ENCODE results near the gene PDK1.
"Not testable (repeated sequence)": the region's sequence is repeated elsewhere in the genome, so short reads cannot be mapped to it uniquely, and the experiment has no call there.

Gene PDK1

GRCh38 chr2:172554352-172555271, 1.3 kb upstream of the PDK1 start:
- DNase-seq = no peak

DNA sequence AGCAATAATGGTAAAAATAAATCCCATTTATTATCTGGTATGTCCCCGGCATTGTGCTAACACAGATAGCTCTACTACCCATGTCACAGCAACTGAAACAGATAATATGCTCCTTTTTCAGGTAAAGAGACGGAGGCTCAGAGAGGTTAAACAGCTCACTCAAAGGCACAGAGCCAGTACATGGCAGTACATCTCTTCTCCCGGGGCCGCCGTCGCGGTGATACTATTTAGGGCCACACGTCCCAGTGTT, 693 bp upstream of the PDK1 start:
- DNase-seq = no peak

- DNase-seq = peak; percentile 43
Measured at GRCh38 chr2:172556284-172557033, 569 bp downstream of the PDK1 start.

- no peak for DNase-seq
Measured at GRCh38 chr2:172558372-172558771, 2.5 kb downstream of the PDK1 start.

GRCh38 chr2:172560721-172561120, 4.8 kb downstream of the PDK1 start:
- DNase-seq = no peak

DNA sequence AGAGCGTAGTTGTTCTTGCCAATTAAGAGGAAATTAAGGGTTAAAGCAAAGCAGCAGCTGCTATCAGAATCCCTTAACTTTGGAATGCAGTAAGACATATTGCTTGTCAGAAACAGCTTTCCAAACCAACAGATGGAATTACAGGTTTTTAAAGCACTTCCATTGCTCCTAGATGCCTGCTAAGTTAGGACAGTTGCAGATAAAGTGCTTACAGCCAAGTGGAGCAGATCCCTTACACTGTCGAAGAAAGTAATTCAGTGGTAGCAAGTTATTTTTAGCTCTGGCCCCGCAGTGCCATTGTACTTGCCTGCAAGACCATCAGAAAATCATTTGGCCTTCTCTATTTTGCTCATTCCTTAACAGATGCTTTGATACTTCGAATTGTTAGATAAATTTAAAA, 5.4 kb downstream of the PDK1 start:
- no peak for DNase-seq

- DNase-seq = no peak
Measured at GRCh38 chr2:172562298-172562697, 6.4 kb downstream of the PDK1 start.

GRCh38 chr2:172564376-172564775, 8.5 kb downstream of the PDK1 start:
- no peak for DNase-seq

- DNase-seq = no peak
Measured at GRCh38 chr2:172571245-172571644, 15.4 kb downstream of the PDK1 start.

- DNase-seq = no peak
Measured at GRCh38 chr2:172572981-172573380, 17.1 kb downstream of the PDK1 start.

- no peak for DNase-seq
Measured at GRCh38 chr2:172574965-172575364, 19.1 kb downstream of the PDK1 start.

GRCh38 chr2:172578054-172578453, 22.2 kb downstream of the PDK1 start:
- DNase-seq = no peak

GRCh38 chr2:172578860-172579512, 23.1 kb downstream of the PDK1 start:
- no peak for DNase-seq

DNA sequence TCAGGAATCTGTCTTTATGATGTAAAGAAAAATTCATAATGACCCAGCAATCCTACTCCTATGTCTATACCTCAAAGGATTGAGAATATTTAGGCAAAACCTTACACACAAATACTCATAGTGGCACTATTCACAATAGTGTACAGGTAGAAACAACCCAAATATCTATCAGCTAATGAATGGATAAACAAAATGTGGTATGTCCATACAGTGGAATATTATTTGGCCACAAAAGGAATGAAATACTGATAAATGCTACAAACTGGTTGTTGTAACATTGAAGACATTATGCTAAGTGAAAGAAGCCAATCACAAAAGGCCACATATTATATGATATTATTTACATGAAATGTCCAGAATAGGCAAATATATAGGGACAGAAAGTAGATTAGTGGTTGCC, 24.7 kb downstream of the PDK1 start:
- no peak for DNase-seq

GRCh38 chr2:172582656-172583055, 26.8 kb downstream of the PDK1 start:
- DNase-seq = no peak

DNA sequence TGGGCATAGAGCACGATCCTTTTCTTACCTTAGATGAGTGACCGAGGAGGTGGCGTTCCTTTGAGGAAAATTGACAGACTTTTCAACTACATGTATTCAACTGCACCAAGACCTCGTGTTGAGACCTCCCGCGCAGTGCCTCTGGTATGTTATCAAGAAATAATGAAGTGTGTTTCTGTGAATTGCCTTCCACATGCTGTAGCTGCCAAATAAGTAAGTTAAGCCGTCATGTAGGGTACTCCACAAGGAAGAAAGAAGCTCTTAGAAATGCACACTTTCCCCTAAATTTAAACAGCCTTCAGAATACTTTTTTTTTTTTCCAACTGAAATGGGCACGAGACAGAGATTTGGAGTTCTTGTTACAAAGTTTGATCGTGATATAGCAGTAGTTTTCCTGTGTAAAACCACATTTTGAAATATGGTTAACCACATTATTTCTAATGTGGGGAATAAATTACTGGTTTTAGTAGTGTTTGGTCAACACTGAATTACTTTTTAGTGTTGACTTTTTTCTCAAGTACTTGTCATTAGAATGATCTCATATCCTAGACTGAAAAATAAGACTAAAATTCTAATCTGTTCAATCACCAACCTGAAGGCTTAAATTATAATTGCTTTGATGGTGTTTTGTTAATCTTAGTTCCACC, 30.5 kb downstream of the PDK1 start:
- DNase-seq = no peak

- DNase-seq = not testable (repeated sequence)
Measured at GRCh38 chr2:172587231-172587630, 31.3 kb downstream of the PDK1 start.

DNA sequence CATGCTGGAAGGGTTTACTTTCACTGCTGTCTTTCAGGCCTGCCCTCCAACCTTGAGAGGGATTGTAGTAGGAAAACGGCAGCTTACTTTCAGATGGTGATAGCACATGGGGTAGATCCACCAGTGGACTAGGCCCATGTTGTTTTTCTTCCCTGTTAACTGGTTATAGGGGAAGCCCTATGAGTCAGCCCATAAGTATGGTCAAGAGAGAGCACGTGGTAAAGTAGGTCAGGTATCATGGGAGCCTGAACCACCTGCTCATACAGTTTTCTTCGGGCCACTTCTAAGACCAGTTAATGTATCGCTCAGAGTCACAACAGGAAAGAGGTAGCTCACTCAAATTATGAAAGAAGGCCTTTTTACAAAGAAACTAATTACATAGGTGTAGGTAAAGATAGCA, 33.0 kb downstream of the PDK1 start:
- DNase-seq = no peak

- not testable (repeated sequence) for DNase-seq
Measured at GRCh38 chr2:172591386-172591785, 35.5 kb downstream of the PDK1 start.

- DNase-seq = not testable (repeated sequence)
Measured at GRCh38 chr2:172592190-172592589, 36.3 kb downstream of the PDK1 start.

GRCh38 chr2:172596776-172597175, 40.9 kb downstream of the PDK1 start:
- DNase-seq = no peak

- DNase-seq = no peak
Measured at GRCh38 chr2:172597176-172597842, 41.4 kb downstream of the PDK1 start.

- DNase-seq = no peak
Measured at GRCh38 chr2:172599947-172600346, 44.1 kb downstream of the PDK1 start.
